ENCODE results near the gene PPP1R14B. TPM values are rescaled to one million over a fixed set of nuclear protein-coding genes. Genes with fewer than 3 reads are reported as not detected.

The PPP1R14B gene
- polyA plus RNA-seq, 3 donors, result 59.6 to 85.8 (median 69.1) TPM

DNA sequence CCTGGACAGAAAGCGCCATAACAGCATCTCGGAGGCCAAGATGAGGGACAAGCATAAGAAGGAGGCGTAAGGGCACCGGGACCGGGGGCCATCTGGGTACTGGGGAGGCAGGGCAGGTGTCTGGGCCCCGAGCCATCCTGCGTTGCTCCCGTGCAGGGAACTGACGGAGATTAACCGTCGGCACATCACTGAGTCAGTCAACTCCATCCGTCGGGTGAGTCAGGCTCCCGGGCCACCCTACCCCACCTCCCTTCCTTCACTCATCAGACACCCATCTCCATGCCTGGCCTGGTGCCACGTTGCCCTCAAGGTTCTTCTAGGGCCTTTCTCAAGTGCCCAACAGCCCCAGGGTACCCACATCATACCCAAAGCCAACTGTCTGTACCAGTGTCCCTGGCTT lies 19.6 kb upstream of the PPP1R14B start:
- no peak for DNase-seq (ENCODE audit: extremely low read depth in 1 of 11, low read depth in 9 of 11, low spot score in 4 of 11)

DNA sequence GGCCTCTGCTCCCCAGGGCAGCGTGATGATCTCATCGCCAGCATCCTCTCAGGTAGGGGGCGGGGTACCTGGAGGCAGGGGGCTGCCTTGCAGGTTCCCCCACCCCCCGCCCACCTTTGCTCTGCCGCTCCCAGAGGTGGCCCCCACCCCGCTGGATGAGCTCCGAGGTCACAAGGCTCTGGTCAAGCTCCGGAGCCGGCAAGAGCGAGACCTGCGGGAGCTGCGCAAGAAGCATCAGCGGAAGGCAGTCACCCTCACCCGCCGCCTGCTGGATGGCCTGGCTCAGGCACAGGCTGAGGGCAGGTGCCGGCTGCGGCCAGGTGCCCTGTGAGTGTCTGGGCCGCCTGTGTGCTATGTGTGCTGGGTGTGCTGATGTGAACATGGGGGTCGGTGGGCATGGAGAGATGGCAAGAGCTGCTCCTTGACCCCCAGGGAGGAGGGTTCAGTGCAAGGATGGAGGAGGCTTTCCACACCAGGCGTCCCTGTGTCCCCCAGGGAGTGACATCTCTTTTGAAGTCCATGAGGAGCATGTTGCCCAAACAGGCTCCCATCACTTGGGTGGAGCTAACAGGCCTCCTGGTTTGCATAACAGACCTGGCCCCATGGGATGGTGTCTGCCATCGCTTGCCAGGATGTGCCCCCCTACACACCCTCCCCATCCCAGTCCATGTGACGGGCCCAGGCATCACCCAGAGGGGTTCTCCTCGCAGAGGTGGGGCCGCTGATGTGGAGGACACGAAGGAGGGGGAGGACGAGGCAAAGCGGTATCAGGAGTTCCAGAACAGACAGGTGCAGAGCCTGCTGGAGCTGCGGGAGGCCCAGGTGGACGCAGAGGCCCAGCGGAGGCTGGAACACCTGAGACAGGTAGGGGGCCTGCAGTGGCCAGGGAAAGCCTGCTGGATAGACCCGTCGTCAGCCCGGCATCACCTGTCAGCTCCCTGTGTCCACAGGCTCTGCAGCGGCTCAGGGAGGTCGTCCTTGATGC lies 18.7 kb upstream of the PPP1R14B start:
- DNase-seq (ENCODE audit: extremely low read depth in 1 of 11, low read depth in 9 of 11, low spot score in 4 of 11), result no peak

DNA sequence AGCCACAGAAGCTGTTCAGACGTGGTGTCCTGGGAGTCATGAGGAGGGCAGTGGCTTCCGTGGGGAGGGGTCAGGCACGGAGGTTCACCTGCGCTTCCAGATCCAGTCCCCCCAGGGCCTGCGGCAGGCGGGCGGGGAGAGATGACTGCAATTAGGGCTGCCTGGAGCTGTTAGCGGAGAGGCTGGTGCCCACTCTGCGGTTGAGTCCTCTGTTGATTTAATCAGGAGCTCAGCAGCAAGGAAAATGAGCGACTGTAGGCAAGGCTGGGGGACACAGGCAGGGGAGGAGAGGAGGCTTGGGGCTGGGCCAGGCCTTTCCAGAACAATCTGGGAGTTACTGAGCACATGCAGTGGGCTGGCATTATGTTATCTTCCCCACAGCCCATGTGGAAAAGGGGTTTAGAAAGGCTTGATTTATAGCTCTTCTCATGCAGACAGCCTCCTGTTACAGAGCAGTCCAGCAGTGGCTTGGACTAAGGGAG lies 17.7 kb upstream of the PPP1R14B start:
- no peak for DNase-seq (ENCODE audit: extremely low read depth in 1 of 11, low read depth in 9 of 11, low spot score in 4 of 11)

DNA sequence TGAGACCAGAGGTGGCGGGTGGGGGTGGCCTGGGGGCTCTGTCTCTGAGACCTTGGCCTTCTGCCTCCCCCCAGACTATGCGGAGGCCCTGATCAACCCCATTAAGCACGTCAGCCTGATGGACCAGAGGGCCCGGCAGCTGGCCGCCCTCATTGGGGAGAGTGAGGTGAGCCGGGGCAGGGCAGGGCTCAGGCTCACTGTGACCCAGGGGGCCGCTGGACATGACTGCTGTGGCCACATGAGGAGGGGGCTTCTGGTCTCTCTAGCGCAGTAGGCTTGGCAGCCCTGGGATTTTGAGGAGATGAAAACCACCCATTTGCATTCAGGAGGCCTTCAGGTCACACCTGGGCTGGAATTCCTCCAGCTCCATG lies 17.2 kb upstream of the PPP1R14B start:
- no peak for DNase-seq (ENCODE audit: extremely low read depth in 1 of 11, low read depth in 9 of 11, low spot score in 4 of 11)

DNA sequence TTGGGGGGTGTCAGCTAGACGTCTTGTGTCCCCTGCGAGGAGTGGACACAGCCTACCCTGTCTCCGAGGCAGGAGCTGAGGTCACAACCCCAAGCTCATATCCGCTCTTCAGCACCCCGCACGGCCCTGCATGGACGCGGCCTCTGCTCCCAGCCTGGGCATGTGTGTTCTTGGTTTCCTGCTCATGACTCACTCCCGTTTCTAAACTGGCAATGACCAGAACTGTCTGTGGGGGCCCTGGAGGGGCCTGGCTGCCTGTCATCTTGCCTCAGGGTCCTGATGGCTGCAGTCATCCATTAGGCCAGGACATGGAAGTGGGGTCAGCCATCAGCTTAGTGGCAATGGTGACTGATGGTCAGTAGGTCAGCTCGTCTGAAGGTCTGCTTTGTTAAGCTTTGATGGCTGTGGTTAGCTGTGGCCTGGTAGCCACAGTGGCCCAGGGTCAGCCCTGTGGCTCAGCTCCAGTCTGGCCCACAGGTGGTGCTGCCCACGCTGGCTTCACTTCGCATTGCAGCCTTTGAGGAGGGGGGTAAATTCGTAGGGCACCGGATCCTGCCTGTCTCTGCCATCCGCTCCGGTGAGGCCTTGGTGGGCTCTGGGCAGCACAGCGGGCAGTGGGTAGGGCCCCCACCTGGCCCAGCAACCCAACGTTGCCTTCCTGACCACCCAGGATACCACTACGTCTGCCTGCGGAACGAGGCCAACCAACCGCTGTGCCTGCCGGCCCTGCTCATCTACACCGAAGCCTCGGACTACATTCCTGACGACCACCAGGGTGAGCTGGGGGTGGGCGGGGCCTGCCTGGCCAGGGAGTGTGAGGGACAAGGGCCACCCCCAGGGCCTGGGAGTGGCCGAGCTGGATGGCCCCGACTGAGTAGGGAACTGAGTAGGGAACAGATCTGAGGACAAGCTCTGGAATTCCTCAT lies 16.5 kb upstream of the PPP1R14B start:
- DNase-seq (ENCODE audit: extremely low read depth in 1 of 11, low read depth in 9 of 11, low spot score in 4 of 11), result no peak

DNA sequence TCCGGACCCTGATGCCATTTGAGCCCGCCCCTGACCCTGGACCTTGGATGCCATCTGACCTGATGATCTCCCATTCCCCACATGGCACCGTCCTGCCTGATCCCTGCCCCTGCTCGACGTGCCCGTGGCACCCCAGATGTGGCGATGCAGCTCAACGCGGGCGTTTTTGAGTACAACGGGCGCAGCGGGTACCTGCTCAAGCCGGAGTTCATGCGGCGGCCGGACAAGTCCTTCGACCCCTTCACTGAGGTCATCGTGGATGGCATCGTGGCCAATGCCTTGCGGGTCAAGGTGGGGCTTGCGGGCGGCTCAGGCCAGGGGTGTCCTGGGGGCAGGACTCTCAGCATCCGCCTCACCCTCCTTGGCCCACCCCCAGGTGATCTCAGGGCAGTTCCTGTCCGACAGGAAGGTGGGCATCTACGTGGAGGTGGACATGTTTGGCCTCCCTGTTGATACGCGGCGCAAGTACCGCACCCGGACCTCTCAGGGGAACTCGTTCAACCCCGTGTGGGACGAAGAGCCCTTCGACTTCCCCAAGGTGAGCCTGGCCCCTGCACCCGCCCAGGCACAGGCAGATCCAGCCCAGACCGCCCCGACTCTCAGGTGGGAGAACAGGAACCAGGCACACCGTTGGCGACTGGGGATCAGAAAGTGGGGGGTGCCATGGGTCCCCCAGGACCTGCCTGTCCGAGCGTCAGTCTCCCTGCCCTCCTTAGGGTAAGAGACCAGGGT lies 15.7 kb upstream of the PPP1R14B start:
- DNase-seq (ENCODE audit: extremely low read depth in 1 of 11, low read depth in 9 of 11, low spot score in 4 of 11), result no peak

DNA sequence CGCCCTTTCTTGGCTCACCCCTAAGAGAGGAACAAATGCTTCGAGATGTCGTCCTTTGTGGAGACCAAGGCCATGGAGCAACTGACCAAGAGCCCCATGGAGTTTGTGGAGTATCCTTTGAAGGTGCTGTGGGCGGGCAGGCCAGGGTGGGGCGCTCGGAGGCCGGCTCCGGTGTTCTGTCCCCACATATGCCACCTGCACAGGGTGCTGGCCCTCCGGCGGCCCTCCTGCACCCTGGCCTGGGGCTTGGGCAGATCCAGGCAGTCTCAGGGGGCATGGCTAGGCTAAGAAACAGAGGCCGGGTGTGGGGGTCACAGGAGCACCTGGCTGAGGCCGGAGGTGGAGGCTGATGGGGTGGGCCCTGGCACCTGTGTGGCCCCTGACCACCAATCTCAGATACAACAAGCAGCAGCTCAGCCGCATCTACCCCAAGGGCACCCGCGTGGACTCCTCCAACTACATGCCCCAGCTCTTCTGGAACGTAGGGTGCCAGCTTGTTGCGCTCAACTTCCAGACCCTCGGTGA lies 14.9 kb upstream of the PPP1R14B start:
- DNase-seq (ENCODE audit: extremely low read depth in 1 of 11, low read depth in 9 of 11, low spot score in 4 of 11), result no peak

DNA sequence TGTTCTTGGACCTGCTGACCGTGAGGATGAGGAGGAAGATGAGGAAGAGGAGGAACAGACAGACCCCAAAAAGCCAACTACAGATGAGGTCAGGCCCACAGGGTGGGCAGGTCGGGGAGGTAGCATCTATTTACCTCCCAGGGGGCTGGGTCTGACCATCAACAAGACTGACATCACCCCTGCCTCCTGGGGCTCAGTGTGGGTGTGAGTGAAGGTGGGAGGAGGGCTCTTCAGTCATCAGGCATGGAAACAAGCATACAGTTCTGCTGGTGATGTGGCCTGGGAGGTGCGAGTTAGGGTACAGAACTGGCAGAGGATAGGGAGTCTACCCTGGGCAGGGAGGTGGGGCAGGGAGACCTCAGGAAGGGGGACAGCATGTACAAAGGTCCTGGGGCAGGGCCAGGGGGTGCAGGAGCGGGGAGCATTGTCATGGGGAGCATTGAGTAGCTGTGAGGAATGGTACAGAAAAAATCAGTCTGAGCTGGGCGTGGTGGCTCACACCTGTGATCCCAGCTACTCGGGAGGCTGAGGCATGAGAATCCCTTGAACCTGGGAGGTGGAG lies 13.5 kb upstream of the PPP1R14B start:
- no peak for DNase-seq (ENCODE audit: extremely low read depth in 1 of 11, low read depth in 9 of 11, low spot score in 4 of 11)

DNA sequence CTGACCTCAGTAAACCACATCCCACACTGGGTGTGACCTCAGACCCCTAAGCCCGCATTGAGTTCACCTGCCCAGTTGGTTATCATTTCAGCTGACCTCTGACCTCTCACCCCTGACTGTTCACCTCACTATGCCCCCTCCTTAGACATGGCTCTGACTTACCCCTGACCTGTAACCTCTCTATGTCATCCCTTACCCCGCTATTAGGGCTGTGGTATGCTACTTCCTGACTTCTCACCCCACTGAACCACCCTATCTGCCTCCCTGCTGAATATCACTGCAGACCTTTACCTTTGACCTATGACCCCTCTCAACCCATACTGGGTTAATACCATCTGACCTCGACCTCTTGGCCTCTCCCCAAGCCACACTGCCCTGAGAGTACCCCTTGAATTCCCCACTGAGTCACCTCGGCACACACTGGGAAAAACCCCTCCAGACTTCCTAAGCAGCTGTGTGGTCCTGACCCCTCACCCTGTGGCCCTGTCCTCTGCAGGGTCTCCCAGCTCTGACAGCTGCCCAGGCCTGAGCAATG lies 12.9 kb upstream of the PPP1R14B start:
- no peak for DNase-seq (ENCODE audit: extremely low read depth in 1 of 11, low read depth in 9 of 11, low spot score in 4 of 11)

DNA sequence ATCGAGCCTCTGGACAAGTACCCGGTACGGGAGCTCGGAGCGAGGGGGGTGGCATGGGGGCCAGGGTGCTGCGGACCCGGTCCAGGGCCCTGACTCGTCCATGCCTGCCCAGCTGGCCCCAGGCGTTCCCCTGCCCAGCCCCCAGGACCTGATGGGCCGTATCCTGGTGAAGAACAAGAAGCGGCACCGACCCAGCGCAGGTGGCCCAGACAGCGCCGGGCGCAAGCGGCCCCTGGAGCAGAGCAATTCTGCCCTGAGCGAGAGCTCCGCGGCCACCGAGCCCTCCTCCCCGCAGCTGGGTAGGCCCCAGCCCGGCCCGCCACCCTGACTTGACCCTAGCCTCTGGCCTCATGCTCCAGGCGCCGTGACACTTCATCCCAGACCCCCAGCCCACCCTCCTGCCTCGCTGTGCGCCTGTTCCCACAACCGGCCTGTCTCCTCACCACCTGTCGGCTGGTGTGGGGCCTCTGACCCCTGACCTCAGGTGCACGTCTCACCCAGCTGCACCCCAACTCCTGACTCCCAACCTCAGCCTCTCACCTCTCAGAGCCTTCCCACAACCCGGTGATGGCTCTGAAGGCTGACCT lies 12.3 kb upstream of the PPP1R14B start:
- DNase-seq (ENCODE audit: extremely low read depth in 1 of 11, low read depth in 9 of 11, low spot score in 4 of 11), result no peak

DNA sequence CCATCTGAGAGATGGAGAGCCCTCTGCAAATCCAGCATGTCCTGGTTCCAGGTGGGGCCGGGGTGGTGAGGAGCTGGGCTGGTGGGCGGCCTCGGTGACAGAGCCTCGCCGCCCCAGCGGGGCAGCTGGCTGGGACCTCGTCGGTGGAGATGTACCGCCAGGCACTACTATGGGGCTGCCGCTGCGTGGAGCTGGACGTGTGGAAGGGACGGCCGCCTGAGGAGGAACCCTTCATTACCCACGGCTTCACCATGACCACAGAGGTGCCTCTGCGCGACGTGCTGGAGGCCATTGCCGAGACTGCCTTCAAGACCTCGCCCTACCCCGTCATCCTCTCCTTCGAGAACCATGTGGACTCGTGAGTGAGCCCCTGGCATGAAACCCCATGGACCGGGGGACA lies 11.6 kb upstream of the PPP1R14B start:
- no peak for DNase-seq (ENCODE audit: extremely low read depth in 1 of 11, low read depth in 9 of 11, low spot score in 4 of 11)

DNA sequence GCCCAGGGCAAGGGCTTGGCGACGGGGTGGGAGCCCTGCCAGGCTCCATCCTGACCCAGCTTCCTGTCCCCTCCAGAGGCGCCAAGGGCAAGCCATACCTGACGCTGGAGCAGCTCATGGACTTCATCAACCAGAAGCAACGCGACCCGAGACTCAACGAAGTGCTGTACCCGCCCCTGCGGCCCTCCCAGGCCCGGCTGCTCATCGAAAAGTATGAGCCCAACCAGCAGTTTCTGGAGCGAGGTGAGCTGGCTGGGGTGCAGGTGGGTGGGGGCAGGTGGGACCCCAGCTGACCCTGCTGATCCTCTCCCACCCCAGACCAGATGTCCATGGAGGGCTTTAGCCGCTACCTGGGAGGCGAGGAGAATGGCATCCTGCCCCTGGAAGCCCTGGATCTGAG lies 9.6 kb upstream of the PPP1R14B start:
- DNase-seq (ENCODE audit: extremely low read depth in 1 of 11, low read depth in 9 of 11, low spot score in 4 of 11), result no peak

DNA sequence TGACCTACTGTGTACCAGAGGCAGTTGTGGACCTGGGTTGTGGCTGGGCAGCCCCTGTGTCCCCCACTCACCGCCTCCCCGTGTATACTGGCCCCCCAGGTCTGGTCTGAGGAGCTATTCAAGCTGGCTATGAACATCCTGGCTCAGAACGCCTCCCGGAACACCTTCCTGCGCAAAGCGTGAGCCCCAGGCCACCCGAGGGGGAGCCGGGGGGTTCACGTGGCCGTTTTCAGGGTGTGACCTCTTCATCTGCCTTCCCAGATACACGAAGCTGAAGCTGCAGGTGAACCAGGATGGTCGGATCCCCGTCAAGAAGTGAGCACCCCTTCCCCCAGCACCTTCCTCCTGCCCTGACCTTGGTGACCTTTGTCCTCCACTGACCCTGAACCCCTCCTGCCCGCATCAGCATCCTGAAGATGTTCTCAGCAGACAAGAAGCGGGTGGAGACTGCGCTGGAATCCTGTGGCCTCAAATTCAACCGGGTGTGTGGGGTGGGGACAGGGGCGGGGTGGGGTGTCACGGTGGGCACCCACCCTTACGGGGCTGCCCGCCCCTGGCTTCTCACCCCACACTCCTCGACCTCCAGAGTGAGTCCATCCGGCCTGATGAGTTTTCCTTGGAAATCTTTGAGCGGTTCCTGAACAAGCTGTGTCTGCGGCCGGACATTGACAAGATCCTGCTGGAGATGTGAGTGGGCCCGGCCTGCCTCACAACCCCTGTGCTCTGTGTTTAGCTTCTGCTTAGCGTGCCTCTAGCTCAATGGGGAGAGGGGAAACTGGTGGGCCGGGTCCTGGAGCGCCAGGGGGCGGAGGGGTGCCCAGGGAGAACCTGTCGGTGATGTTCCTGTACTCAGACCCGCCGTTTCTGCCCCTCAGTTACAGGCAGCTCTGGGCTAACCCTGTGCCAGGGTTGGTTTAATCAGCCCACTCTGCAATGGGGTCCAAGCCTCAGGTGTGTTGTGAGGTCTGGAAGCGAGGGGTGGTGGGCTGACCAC lies 8.7 kb upstream of the PPP1R14B start:
- DNase-seq (ENCODE audit: extremely low read depth in 1 of 11, low read depth in 9 of 11, low spot score in 4 of 11), result no peak

DNA sequence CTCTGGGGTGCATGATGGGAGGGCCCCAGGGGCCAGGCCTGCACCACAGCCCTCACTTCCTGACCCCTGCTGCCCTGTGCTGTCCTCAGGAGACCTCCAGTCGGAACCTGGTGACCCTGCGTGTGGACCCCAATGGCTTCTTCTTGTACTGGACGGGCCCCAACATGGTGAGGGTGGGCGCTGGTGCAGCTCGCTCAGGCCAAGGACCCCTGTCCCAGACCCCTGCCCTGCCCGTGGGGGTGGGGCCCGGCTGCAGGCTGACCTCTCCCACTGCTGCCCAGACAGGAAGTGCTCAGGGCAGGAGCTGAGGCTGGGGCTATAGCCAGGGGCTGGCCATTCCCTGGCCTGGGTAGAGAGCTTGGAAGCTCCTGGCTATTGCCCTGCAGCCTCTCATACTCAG lies 7.6 kb upstream of the PPP1R14B start:
- no peak for DNase-seq (ENCODE audit: extremely low read depth in 1 of 11, low read depth in 9 of 11, low spot score in 4 of 11)

DNA sequence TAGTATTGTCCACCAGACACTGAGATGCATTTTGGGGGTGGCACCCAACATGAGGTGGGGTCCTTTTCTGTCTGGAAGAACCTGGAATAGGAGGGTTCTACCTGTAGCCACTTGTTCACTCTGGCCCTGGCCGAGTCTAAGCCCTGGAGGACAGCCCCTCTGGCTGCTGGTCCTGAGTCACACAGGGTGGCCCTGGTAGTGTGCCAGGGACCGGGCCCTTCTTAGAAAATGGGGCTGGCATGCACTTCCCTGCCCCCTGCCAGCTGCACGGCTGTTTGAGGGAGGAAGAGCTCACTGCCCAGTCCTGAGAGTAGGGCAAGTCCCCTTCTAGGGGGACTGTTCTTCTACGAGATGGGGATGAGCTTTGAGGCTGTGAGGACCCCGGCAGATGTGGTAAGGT lies 6.7 kb upstream of the PPP1R14B start:
- DNase-seq (ENCODE audit: extremely low read depth in 1 of 11, low read depth in 9 of 11, low spot score in 4 of 11), result no peak

DNA sequence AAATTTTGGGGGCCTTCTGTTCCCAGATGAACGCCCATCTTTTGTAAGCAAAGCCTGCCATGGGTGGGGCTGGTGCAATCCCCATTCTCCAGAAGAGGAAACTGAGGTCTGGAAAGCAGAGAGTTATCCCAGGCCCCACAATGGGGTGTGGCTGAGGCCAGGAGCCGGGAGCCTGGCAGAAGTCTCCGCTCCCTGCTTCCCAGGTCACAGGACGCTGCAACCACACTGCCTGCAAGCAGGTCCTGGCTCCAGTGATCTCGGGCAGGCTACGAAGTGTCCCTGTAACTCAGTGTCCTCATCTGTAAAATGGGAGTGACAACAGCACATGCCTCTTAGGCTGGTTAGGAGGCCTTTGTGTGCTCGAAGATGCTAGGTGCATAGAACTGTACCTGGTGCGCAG lies 6.3 kb upstream of the PPP1R14B start:
- DNase-seq (ENCODE audit: extremely low read depth in 1 of 11, low read depth in 9 of 11, low spot score in 4 of 11), result no peak

Data from renal cortex interstitium (tissue), 11 donors.